A549 (cell line): ENCODE measurements around the gene OGFRL1. TPM values are rescaled to one million over a fixed set of nuclear protein-coding genes. Genes with fewer than 3 reads are reported as not detected.
A peak's percentile ranks its signal among the peaks of the same experiment; 100 is the strongest.

Experiments used
- ATAC-seq, 2 experiments: fragments of 200-7000 bp in 1 of 2; fragments of >200 bp in 1 of 2; cut with Nextera tagmentation in 1 of 2; cut with Tn5 transposase in 1 of 2; 3 replicates each; pipeline versions ENCODE4 v1.8.0 to v1.9.1; 2018 to 2020; ENCODE audit warnings: mild to moderate bottlenecking in 1 of 2, moderate library complexity in 1 of 2
- CTCF ChIA-PET: fragments of 300-600 bp; sonication (Branson Sonifier 250); formaldehyde crosslinking; extraction: SDS; loops from one replicate; lab custom pipeline; 2021; ENCODE audit warnings: antibody characterized with exemption, inconsistent platforms; lab: Yijun Ruan, JAX
- POLR2A ChIA-PET: fragments of 350-600 bp; formaldehyde crosslinking; extraction: SDS; loops from one replicate; lab custom pipeline; 2021; ENCODE audit warnings: antibody characterized with exemption, inconsistent platforms; lab: Yijun Ruan, JAX
- DNase-seq, 2 experiments: peaks; one replicate each; pipeline versions ENCODE4 v3.0.0 to v3.0.0-alpha.2; 2011 to 2016; ENCODE audit warnings: low read depth in 1 of 2, low spot score in 1 of 2
- FAIRE-seq: peaks from 2 replicates; lab custom pipeline; 2011; peaks lifted over from hg19 to GRCh38; lab: Jason Lieb, UNC
- H3K27ac ChIP-seq, 2 experiments: fragments of >200 bp; sonication (Bioruptor Twin); formaldehyde crosslinking; 3 replicates each; pipeline ENCODE4 v1.5.1; 2016 to 2017
- H3K4me1 ChIP-seq: fragments of >200 bp; sonication (Bioruptor Twin); formaldehyde crosslinking; 3 replicates; pipeline ENCODE4 v1.6.1; 2016
- H3K4me2 ChIP-seq: fragments of >200 bp; sonication (Bioruptor Twin); formaldehyde crosslinking; 3 replicates; pipeline ENCODE4 v1.6.1; 2016
- H3K4me3 ChIP-seq: fragments of >200 bp; sonication (Bioruptor Twin); formaldehyde crosslinking; 3 replicates; pipeline ENCODE4 v1.5.1; 2016
- H3K9me3 ChIP-seq: fragments of >200 bp; sonication (Bioruptor Twin); formaldehyde crosslinking; 3 replicates; pipeline ENCODE4 v1.6.1; 2016
- CBX2 ChIP-seq: fragments of 200-600 bp; sonication (generic); IDR thresholded peaks from 2 replicates; pipeline ENCODE4 v1.6.1; 2016; ENCODE audit warnings: low read depth, mild to moderate bottlenecking, borderline replicate concordance
- CBX8 ChIP-seq: fragments of 200-600 bp; sonication (generic); IDR thresholded peaks from 2 replicates; pipeline ENCODE4 v1.6.1; 2016
- CEBPB ChIP-seq, 2 experiments: fragments of >200 bp in 1 of 2; sonication (Bioruptor Twin) in 1 of 2; formaldehyde crosslinking in 1 of 2; IDR thresholded peaks; 2 replicates each; pipeline ENCODE4 v1.6.1; 2012 to 2016
- CHD4 ChIP-seq: fragments of 200-600 bp; sonication (generic); IDR thresholded peaks from 2 replicates; pipeline ENCODE4 v1.6.1; 2016; ENCODE audit warnings: antibody characterized with exemption, mild to moderate bottlenecking, borderline replicate concordance
- FOSL2 ChIP-seq, 2 experiments: fragments of 450-650 bp in 1 of 2; fragments of >200 bp in 1 of 2; sonication (Bioruptor Twin) in 1 of 2; formaldehyde crosslinking; IDR thresholded peaks; 2 replicates each; pipeline versions ENCODE4 v1.5.0 to v1.6.1; 2016 to 2020; ENCODE audit warnings: mild to moderate bottlenecking in 1 of 2, moderate library complexity in 1 of 2
- HOXB13 ChIP-seq: fragments of 250-450 bp; sonication (Bioruptor Pico); IDR thresholded peaks from 2 replicates; pipeline ENCODE4 v1.5.0; 2020; ENCODE audit warnings: low read depth, mild to moderate bottlenecking, moderate library complexity
- JUN ChIP-seq, 2 experiments: fragments of >200 bp; sonication (Bioruptor Twin); formaldehyde crosslinking; IDR thresholded peaks; 2 replicates in 1 of 2; 3 replicates in 1 of 2; pipeline ENCODE4 v1.6.1; 2016 to 2017
- KDM5A ChIP-seq: fragments of 200-600 bp; sonication (generic); IDR thresholded peaks from 2 replicates; pipeline ENCODE4 v1.6.1; 2016; ENCODE audit warnings: antibody characterized with exemption, mild to moderate bottlenecking
- MAFK ChIP-seq: fragments of 450-650 bp; IDR thresholded peaks from 2 replicates; pipeline ENCODE4 v1.6.1; 2014; ENCODE audit not compliant: partially characterized antibody
- MAZ ChIP-seq: fragments of 150-350 bp; IDR thresholded peaks from 2 replicates; pipeline ENCODE4 v1.6.1; 2014; ENCODE audit warnings: antibody characterized with exemption, low read depth, low read length, borderline replicate concordance
- PHF8 ChIP-seq: fragments of 200-600 bp; sonication (generic); IDR thresholded peaks from 2 replicates; pipeline ENCODE4 v1.6.1; 2016; ENCODE audit warnings: low read depth, mild to moderate bottlenecking, antibody characterized with exemption, moderate library complexity, borderline replicate concordance
- POLR2A ChIP-seq: IDR thresholded peaks from 2 replicates; pipeline ENCODE4 v1.6.1; 2012; ENCODE audit warnings: mild to moderate bottlenecking, low read length
- RCOR1 ChIP-seq: fragments of 150-350 bp; IDR thresholded peaks from 2 replicates; pipeline ENCODE4 v1.6.1; 2014; ENCODE audit warnings: antibody characterized with exemption, low read length, low read depth
- SMC3 ChIP-seq: fragments of >200 bp; sonication (Bioruptor Twin); formaldehyde crosslinking; IDR thresholded peaks from 3 replicates; pipeline ENCODE4 v1.6.1; 2018; ENCODE audit warnings: inconsistent platforms
- SREBF2 ChIP-seq: fragments of 450-650 bp; IDR thresholded peaks from 2 replicates; pipeline ENCODE4 v1.6.1; 2014; ENCODE audit warnings: mild to moderate bottlenecking, moderate library complexity
- TFCP2L1 ChIP-seq: fragments of 250-450 bp; sonication (Bioruptor Pico); IDR thresholded peaks from 2 replicates; pipeline ENCODE4 v1.5.0; 2021; ENCODE audit warnings: mild to moderate bottlenecking
- ZC3H11A ChIP-seq: fragments of 450-650 bp; IDR thresholded peaks from 2 replicates; pipeline ENCODE4 v1.6.1; 2014; ENCODE audit warnings: antibody characterized with exemption, mild to moderate bottlenecking
- ZFP36 ChIP-seq: fragments of 450-650 bp; IDR thresholded peaks from 2 replicates; pipeline ENCODE4 v1.6.1; 2014; ENCODE audit warnings: borderline replicate concordance; ENCODE audit not compliant: partially characterized antibody
- ZNF302 ChIP-seq: fragments of 250-450 bp; sonication (Bioruptor Pico); IDR thresholded peaks from 2 replicates; pipeline ENCODE4 v1.9.0; 2021; ENCODE audit warnings: inconsistent platforms, mild to moderate bottlenecking, moderate library complexity
- ZSCAN20 ChIP-seq: fragments of 250-450 bp; sonication (Bioruptor Pico); IDR thresholded peaks from 2 replicates; pipeline ENCODE4 v1.8.0; 2022; ENCODE audit warnings: mild to moderate bottlenecking, moderate library complexity
- WGBS: methylation state at CpG from one replicate; pipeline ENCODE4 v1.1.6; 2017; ENCODE audit errors: missing lambda C conversion rate; 5-methylcytosine and 5-hydroxymethylcytosine counted together
- polyA plus RNA-seq, 4 experiments: library from polyadenylated mRNA; depleted of rRNA in 3 of 4; stranded (reverse); fragments of >200 nt; fragmentation: RNase III in 1 of 4; extraction: RNeasy Plus Mini Kit Qiagen cat#74134 plus additional on column Dnase treatment in 1 of 4; gene quantifications; 2 replicates in 3 of 4; 3 replicates in 1 of 4; pipeline ENCODE4 v1.2.3, GENCODE V29; 2011 to 2017
- TF ChIP-seq, protein P1 (sequence below): fragments of 250-450 bp; sonication (Bioruptor Pico); IDR thresholded peaks from 2 replicates; pipeline ENCODE4 v1.5.0; 2021; ENCODE audit warnings: mild to moderate bottlenecking, moderate library complexity, borderline replicate concordance
- TF ChIP-seq, protein P2 (sequence below): IDR thresholded peaks from 2 replicates; pipeline ENCODE4 v1.6.1; 2012
- TF ChIP-seq, protein P3 (sequence below): fragments of >200 bp; sonication (Bioruptor Twin); formaldehyde crosslinking; IDR thresholded peaks from 3 replicates; pipeline ENCODE4 v1.5.1; 2016

The OGFRL1 gene
- polyA plus RNA-seq, 2 of the 4 experiments (the other 2 are of a cell fraction) = 8.0 to 15.2 TPM

DNA sequence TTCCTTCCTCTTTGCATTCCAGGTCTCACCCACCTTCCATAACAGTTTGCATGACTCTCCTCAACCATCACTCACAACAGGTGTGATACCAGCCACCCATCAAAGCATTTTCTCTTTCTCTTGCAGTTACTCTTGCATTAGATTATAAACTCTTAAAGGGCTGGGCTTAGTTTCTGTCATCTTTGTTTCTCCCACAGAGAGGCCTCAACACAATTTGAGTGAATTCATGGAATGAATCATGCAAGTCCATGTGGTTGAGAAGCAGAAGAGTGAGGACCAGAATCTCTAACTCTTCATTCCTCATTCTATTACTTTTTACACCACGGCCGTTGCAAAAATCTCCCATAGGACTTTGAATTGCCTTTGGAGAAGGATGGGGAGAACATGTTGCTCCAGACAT is 31.4 kb downstream of the OGFRL1 start:
- 0 out of 3 replicates have a peak, but pooled peaks cover 6% of the 10 kb centered on the region for H3K4me1 ChIP-seq
- TF ChIP-seq ZFP36 = no peak
- no peak for TF ChIP-seq POLR2A
- TF ChIP-seq ZSCAN20 = no peak
- TF ChIP-seq MAZ = no peak
- TF ChIP-seq, protein P1, sequence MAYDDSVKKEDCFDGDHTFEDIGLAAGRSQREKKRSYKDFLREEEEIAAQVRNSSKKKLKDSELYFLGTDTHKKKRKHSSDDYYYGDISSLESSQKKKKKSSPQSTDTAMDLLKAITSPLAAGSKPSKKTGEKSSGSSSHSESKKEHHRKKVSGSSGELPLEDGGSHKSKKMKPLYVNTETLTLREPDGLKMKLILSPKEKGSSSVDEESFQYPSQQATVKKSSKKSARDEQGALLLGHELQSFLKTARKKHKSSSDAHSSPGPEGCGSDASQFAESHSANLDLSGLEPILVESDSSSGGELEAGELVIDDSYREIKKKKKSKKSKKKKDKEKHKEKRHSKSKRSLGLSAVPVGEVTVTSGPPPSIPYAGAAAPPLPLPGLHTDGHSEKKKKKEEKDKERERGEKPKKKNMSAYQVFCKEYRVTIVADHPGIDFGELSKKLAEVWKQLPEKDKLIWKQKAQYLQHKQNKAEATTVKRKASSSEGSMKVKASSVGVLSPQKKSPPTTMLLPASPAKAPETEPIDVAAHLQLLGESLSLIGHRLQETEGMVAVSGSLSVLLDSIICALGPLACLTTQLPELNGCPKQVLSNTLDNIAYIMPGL (CRISPR knock-in tag) = no peak
- TF ChIP-seq JUN (IDR thresholded peaks at IDR 0.05) = no peak
- no peak for TF ChIP-seq CBX2
- no peak for TF ChIP-seq RCOR1
- no peak for TF ChIP-seq PHF8
- no peak for TF ChIP-seq MAFK
- no peak overlapping the region for H3K27ac ChIP-seq
- CTCF ChIA-PET = no interaction called here
- 91% methylated on average over 2 of the region's 2 CpGs for WGBS
- H3K4me3 ChIP-seq = no peak overlapping the region
- no peak for ATAC-seq
- no peak for FAIRE-seq
- no peaks in the 10 kb centered on the region for H3K9me3 ChIP-seq
- POLR2A ChIA-PET = no interaction called here
- H3K4me2 ChIP-seq = no peak overlapping the region
- no peak for DNase-seq

DNA sequence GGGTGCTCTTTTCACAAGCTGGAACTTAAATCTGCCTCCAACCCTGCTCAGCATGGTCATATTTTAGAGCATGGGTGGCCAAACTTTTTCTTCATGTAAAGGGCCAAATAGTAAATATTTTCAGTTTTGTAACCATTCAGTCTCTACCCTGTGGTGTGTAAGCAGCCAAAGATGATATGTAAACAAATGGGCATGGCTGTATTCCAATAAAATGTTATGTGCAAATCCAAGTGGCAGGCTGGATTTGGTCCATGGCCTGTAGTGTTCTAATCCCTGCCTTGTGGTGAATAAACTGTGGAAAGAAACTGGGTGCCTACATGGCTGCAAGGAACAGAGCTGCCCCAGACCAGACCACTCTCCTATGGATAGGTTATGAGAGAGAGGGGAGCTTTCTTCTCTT is 32.7 kb downstream of the OGFRL1 start:
- H3K4me3 ChIP-seq = no peak overlapping the region
- ATAC-seq (no peak), FAIRE-seq (no peak), DNase-seq (no peak)
- no peak overlapping the region for H3K4me2 ChIP-seq
- H3K27ac ChIP-seq = no peak overlapping the region
- ChIA-PET POLR2A (no interaction called here), CTCF (interaction anchor here (0.5 kb wide), 1 partner anchor 162 kb away, joined by 3 read pairs; no protein-coding TSS in a partner anchor)
- no peaks in the 10 kb centered on the region for H3K9me3 ChIP-seq
- peaks cover 7% of the 10 kb centered on the region; the same call in 1 of the 3 replicates for H3K4me1 ChIP-seq
- no peak for TF ChIP-seq ZC3H11A
- TF ChIP-seq, protein P2, sequence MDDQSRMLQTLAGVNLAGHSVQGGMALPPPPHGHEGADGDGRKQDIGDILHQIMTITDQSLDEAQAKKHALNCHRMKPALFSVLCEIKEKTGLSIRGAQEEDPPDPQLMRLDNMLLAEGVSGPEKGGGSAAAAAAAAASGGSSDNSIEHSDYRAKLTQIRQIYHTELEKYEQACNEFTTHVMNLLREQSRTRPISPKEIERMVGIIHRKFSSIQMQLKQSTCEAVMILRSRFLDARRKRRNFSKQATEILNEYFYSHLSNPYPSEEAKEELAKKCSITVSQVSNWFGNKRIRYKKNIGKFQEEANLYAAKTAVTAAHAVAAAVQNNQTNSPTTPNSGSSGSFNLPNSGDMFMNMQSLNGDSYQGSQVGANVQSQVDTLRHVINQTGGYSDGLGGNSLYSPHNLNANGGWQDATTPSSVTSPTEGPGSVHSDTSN = no peak
- no peak for TF ChIP-seq CBX8
- no peak for TF ChIP-seq FOSL2 (IDR thresholded peaks at IDR 0.05)
- TF ChIP-seq FOSL2 (CRISPR knock-in tag; IDR thresholded peaks at IDR 0.05) = no peak
- no peak for TF ChIP-seq KDM5A
- TF ChIP-seq ZNF302 = no peak
- TF ChIP-seq SMC3 = no peak
- TF ChIP-seq SREBF2 = no peak
- no peak for TF ChIP-seq HOXB13

DNA sequence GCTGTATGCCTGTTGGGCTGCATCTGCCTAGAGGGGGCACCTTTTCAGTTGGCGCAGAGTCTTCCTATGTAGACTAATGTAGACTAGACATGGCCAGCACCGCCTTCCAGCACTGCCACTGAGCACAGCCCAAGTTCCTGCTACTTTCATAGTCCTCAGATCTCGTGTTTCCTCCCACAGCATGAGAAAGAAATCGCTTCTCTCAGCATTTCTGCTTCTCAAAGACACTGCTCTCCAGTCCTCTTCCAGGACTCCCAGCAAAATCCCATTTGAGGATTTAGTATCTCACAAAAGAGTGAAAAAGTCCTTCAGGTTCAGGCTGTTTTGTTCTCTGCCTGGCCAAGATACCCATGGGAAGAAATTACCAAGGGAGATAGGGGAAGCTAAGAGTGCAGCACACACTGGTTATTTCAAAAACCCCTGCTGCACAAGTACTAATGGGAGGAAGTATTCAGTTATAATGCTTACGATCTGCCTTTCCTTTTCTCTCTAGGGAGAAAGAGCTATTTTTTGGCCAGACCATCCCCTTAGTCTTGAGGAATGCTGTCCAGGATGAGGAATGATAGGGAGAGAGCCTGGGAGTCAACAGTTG is 35.7 kb downstream of the OGFRL1 start:
- CTCF ChIA-PET = no interaction called here
- Histone ChIP-seq H3K4me1 (peaks cover 13% of the 10 kb centered on the region; the same call in 2 of the 3 replicates), H3K9me3 (no peaks in the 10 kb centered on the region)
- no peak for DNase-seq
- 83% methylated on average over 5 of the region's 5 CpGs for WGBS
- FAIRE-seq = no peak
- no peak for ATAC-seq
- TF ChIP-seq MAFK (peak; percentile 69), RCOR1 (no peak), CEBPB (IDR thresholded peaks at IDR 0.05) (no peak), CHD4 (no peak), TFCP2L1 (no peak)
- TF ChIP-seq, protein P3, sequence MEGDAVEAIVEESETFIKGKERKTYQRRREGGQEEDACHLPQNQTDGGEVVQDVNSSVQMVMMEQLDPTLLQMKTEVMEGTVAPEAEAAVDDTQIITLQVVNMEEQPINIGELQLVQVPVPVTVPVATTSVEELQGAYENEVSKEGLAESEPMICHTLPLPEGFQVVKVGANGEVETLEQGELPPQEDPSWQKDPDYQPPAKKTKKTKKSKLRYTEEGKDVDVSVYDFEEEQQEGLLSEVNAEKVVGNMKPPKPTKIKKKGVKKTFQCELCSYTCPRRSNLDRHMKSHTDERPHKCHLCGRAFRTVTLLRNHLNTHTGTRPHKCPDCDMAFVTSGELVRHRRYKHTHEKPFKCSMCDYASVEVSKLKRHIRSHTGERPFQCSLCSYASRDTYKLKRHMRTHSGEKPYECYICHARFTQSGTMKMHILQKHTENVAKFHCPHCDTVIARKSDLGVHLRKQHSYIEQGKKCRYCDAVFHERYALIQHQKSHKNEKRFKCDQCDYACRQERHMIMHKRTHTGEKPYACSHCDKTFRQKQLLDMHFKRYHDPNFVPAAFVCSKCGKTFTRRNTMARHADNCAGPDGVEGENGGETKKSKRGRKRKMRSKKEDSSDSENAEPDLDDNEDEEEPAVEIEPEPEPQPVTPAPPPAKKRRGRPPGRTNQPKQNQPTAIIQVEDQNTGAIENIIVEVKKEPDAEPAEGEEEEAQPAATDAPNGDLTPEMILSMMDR = no peak
- TF ChIP-seq, all 56 proteins: peak for 1
- no peak overlapping the region for H3K4me3 ChIP-seq
- POLR2A ChIA-PET = no interaction called here
- no peak overlapping the region for H3K4me2 ChIP-seq
- no peak overlapping the region for H3K27ac ChIP-seq
